ENCODE data around the gene C1orf216. TPM values are rescaled to one million over a fixed set of nuclear protein-coding genes. Genes with fewer than 3 reads are reported as not detected.

C1orf216 gene
- total RNA-seq, 1 experiment from 2014 or later, result 13.9 TPM

- no peaks in the 10 kb centered on the region for H3K4me1 ChIP-seq (ENCODE audit: control insufficient read depth in 1 of 2, insufficient read depth in 2 of 2, low read length in 2 of 2)
- ChIA-PET RAD21 (ENCODE audit: low non-redundant PET in 1 of 2, low total read pairs in 2 of 2, uncharacterized antibody in 2 of 2, unreplicated experiment in 2 of 2) (interaction anchor here in 1 of 2 experiments (1.2 kb wide), 1 partner anchor 158 kb away, joined by 3 read pairs; no protein-coding TSS in a partner anchor), CTCF (interaction anchor here (1.2 to 7.0 kb wide), 13 partner anchors 9 to 276 kb away, joined by 3 to 49 read pairs (median 5); partner anchors contain the start of genes AGO1, C1orf216 and CLSPN), POLR2A (interaction anchor here (0.8 to 1.6 kb wide), 3 partner anchors 11 to 156 kb away, joined by 3 to 6 read pairs (median 5); partner anchors contain the start of gene TFAP2E)
- BruUV-seq (replicated peaks), result no TSS peak
- H4K20me1 ChIP-seq (ENCODE audit: insufficient read depth), result no peaks in the 10 kb centered on the region
- H3K79me2 ChIP-seq (ENCODE audit: insufficient read depth, low read length), result no peaks in the 10 kb centered on the region
- intact Hi-C loops (cut with micrococcal nuclease), result loop anchor here (1.0 to 2.0 kb wide), 3 partner anchors 48 to 276 kb away; no protein-coding TSS in a partner anchor
- H2AFZ ChIP-seq (ENCODE audit: low read depth, low read length, poor library complexity, severe bottlenecking), result no peak overlapping the region
- H3K4me3 ChIP-seq (replicated peaks in 1 of 2; ENCODE audit: low read depth in 1 of 2, low read length in 2 of 2), result no peak overlapping the region
- H3K27me3 ChIP-seq (ENCODE audit: insufficient read depth, low read length), result no peaks in the 10 kb centered on the region
- H3K9me2 ChIP-seq (ENCODE audit: insufficient read depth), result no peaks in the 10 kb centered on the region
- no peak overlapping the region for H3K9ac ChIP-seq (ENCODE audit: low read length)
- H3K27ac ChIP-seq (ENCODE audit: low read depth, low read length), result no peak overlapping the region
- TF ChIP-seq SRF (IDR thresholded peaks at IDR 0.05; ENCODE audit: low read depth) (no peak), ATF3 (IDR thresholded peaks at IDR 0.05) (no peak), CTCF (IDR thresholded peaks at IDR 0.05 in 2 of 3, conservative IDR thresholded peaks at IDR 0.05 in 1 of 3; ENCODE audit: borderline replicate concordance in 1 of 3, insufficient read depth in 1 of 3, low read depth in 2 of 3, low read length in 2 of 3) (peak; percentile 78 to 88 (median 83); a peak in 5 of 6 replicates), MAX (IDR thresholded peaks at IDR 0.05) (no peak), TCF7L2 (IDR thresholded peaks at IDR 0.05; ENCODE audit: borderline replicate concordance, extremely low read depth, insufficient read depth, insufficient read length) (no peak), JUND (IDR thresholded peaks at IDR 0.05) (no peak), SIN3A (IDR thresholded peaks at IDR 0.05; ENCODE audit: low read depth) (no peak), EZH2phosphoT487 (IDR thresholded peaks at IDR 0.05; ENCODE audit: borderline replicate concordance) (no peak), RAD21 (IDR thresholded peaks at IDR 0.05; ENCODE audit: low read depth) (peak; percentile 88), YY1 (IDR thresholded peaks at IDR 0.05; ENCODE audit: extremely low read depth, insufficient replicate concordance, low read depth, low read length) (no peak), ZFX (IDR thresholded peaks at IDR 0.05) (no peak)
- peak; percentile 24 for DNase-seq (ENCODE audit: low read depth, low spot score)
- H3K36me3 ChIP-seq (ENCODE audit: control insufficient read depth in 1 of 2, insufficient read depth in 2 of 2, low read length in 2 of 2), result no peaks in the 10 kb centered on the region
- ATAC-seq, result peak; percentile 95
- H3K9me3 ChIP-seq (ENCODE audit: control insufficient read depth in 1 of 2, insufficient read depth in 1 of 2, low read depth in 1 of 2, low read length in 2 of 2), result no peaks in the 10 kb centered on the region
- no peak overlapping the region for H3K4me2 ChIP-seq (ENCODE audit: low read length)
Observed at GRCh38 chr1:35726450-35727433, 8.1 kb upstream of the C1orf216 start.
